ENCODE results near the gene APOBEC3F. TPM values are rescaled to one million over a fixed set of nuclear protein-coding genes. Genes with fewer than 3 reads are reported as not detected.

Gene APOBEC3F
- total RNA-seq, 4 donors from 2014 or later = 2.8 to 5.0 (median 3.9) TPM

GRCh38 chr22:39088685-39089032 is 48.0 kb downstream of the APOBEC3F start:
- Histone ChIP-seq H3K36me3 (no peaks in the 10 kb centered on the region), H3K9me3 (no peaks in the 10 kb centered on the region), H3K27ac (replicated peaks in 1 of 4) (no peak overlapping the region), H3K4me3 (no peak overlapping the region), H3K27me3 (no peaks in the 10 kb centered on the region), H3K4me1 (peaks cover 5 to 12% (median 10%) of the 10 kb centered on the region in 4 donors)
- intact Hi-C loops (cut with DNase I) = no loop called here
- TF ChIP-seq CTCF (IDR thresholded peaks at IDR 0.05) = no peak
- no peak for TF ChIP-seq POLR2AphosphoS5 (IDR thresholded peaks at IDR 0.05)
- no peak for TF ChIP-seq EP300 (IDR thresholded peaks at IDR 0.05)
- TF ChIP-seq POLR2A (IDR thresholded peaks at IDR 0.05; ENCODE audit: low read depth) = no peak
- DNase-seq (ENCODE audit: extremely low spot score) = no peak
- WGBS = 85% methylated on average over 5 of the region's 5 CpGs

DNA sequence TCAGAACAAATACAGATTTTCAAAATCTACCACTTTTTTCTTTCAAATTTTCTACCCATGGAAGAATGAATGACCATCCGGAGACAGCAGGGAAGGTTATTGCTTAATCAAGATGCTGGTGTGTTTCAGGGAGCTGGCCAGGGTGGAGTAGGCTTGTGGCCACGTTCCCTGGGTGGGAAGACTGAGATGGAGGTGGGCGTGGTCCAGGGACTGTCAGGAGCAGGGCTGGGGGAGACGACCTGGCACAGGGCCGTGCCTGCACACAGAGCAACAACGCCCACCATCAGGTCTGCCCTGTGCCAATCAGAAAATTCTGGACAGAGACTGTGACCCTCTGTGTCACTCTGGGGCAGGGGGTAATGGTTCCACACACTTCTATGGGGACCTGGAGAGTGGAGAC is 49.3 kb downstream of the APOBEC3F start:
- no peak for DNase-seq (ENCODE audit: extremely low spot score)
- intact Hi-C loops (cut with DNase I) = no loop called here
- H3K27me3 ChIP-seq = no peaks in the 10 kb centered on the region
- H3K9me3 ChIP-seq = no peaks in the 10 kb centered on the region
- TF ChIP-seq POLR2AphosphoS5 (IDR thresholded peaks at IDR 0.05) (no peak), POLR2A (IDR thresholded peaks at IDR 0.05; ENCODE audit: low read depth) (no peak), CTCF (IDR thresholded peaks at IDR 0.05) (no peak), EP300 (IDR thresholded peaks at IDR 0.05) (no peak)
- no peak overlapping the region for H3K4me3 ChIP-seq
- H3K4me1 ChIP-seq = peaks cover 5 to 12% (median 10%) of the 10 kb centered on the region in 4 donors
- H3K27ac ChIP-seq (replicated peaks in 1 of 4) = no peak overlapping the region
- no peaks in the 10 kb centered on the region for H3K36me3 ChIP-seq
- WGBS = 85% methylated on average over 6 of the region's 6 CpGs

GRCh38 chr22:39090426-39091064 is 49.9 kb downstream of the APOBEC3F start:
- 89% methylated on average over 6 of the region's 15 CpGs for WGBS
- Histone ChIP-seq H3K27me3 (no peaks in the 10 kb centered on the region), H3K27ac (replicated peaks in 1 of 4) (no peak overlapping the region), H3K9me3 (no peaks in the 10 kb centered on the region), H3K4me3 (no peak overlapping the region), H3K36me3 (no peaks in the 10 kb centered on the region), H3K4me1 (peaks cover 5 to 12% (median 10%) of the 10 kb centered on the region in 4 donors)
- intact Hi-C loops (cut with DNase I) = no loop called here
- TF ChIP-seq POLR2A (IDR thresholded peaks at IDR 0.05; ENCODE audit: low read depth) (no peak), CTCF (IDR thresholded peaks at IDR 0.05) (no peak), POLR2AphosphoS5 (IDR thresholded peaks at IDR 0.05) (no peak), EP300 (IDR thresholded peaks at IDR 0.05) (no peak)
- DNase-seq (ENCODE audit: extremely low spot score) = no peak

- Histone ChIP-seq H3K4me3 (no peak overlapping the region), H3K27ac (replicated peaks in 1 of 4) (no peak overlapping the region), H3K27me3 (no peaks in the 10 kb centered on the region), H3K4me1 (peaks cover 5 to 12% (median 10%) of the 10 kb centered on the region in 4 donors), H3K9me3 (no peaks in the 10 kb centered on the region), H3K36me3 (no peaks in the 10 kb centered on the region)
- WGBS = 86% methylated on average over 15 of the region's 23 CpGs
- DNase-seq (ENCODE audit: extremely low spot score) = no peak
- TF ChIP-seq EP300 (IDR thresholded peaks at IDR 0.05) (no peak), CTCF (IDR thresholded peaks at IDR 0.05) (no peak), POLR2A (IDR thresholded peaks at IDR 0.05; ENCODE audit: low read depth) (no peak), POLR2AphosphoS5 (IDR thresholded peaks at IDR 0.05) (no peak)
- intact Hi-C loops (cut with DNase I) = no loop called here
These were observed 50.7 kb downstream of the APOBEC3F start for GRCh38 chr22:39091126-39092081.
